Fibroblast of lung (primary cell): Measurements from ENCODE around the gene PTEN.

Source experiments
- CTCF ChIP-seq, 2 donors: IDR thresholded peaks in 1 of 2; conservative IDR thresholded peaks in 1 of 2; 1 replicate in 1 of 2; 2 replicates in 1 of 2; pipeline ENCODE4 v1.5.1; 2011 to 2012; ENCODE audit warnings: low read length in 2 of 2, control low read depth in 1 of 2, inconsistent platforms in 1 of 2, low read depth in 1 of 2, mild to moderate bottlenecking in 1 of 2
- EZH2 ChIP-seq: IDR thresholded peaks from 2 replicates; pipeline ENCODE4 v1.5.1; 2012; ENCODE audit warnings: low read length, control low read depth, mild to moderate bottlenecking; ENCODE audit errors: missing control alignments

GRCh38 chr10:87860816-87861403 is 2.5 kb upstream of the PTEN start:
- TF ChIP-seq CTCF (conservative IDR thresholded peaks at IDR 0.05 in 1 of 2, IDR thresholded peaks at IDR 0.05 in 1 of 2; ENCODE audit: low read depth in 1 of 2, low read length in 2 of 2) (no peak), EZH2 (no peak)
